HEK293T (cell line): ENCODE measurements around the gene GOLGA6D.

Experiments
- ARNT ChIP-seq: fragments of 450-650 bp; IDR thresholded peaks from 2 replicates; pipeline ENCODE4 v1.6.1; 2017; ENCODE audit warnings: mild to moderate bottlenecking
- BHLHE40 ChIP-seq: fragments of 450-650 bp; IDR thresholded peaks from 2 replicates; pipeline ENCODE4 v1.6.1; 2016; ENCODE audit warnings: mild to moderate bottlenecking, moderate library complexity, borderline replicate concordance
- ELF4 ChIP-seq: fragments of 450-650 bp; IDR thresholded peaks from 2 replicates; pipeline ENCODE4 v1.6.1; 2017; ENCODE audit warnings: antibody characterized with exemption
- FOXK2 ChIP-seq: fragments of 450-650 bp; IDR thresholded peaks from 2 replicates; pipeline ENCODE4 v1.6.1; 2016; ENCODE audit warnings: mild to moderate bottlenecking
- FOXM1 ChIP-seq: fragments of 450-650 bp; IDR thresholded peaks from 2 replicates; pipeline ENCODE4 v1.6.1; 2017; ENCODE audit warnings: mild to moderate bottlenecking, borderline replicate concordance
- L3MBTL2 ChIP-seq: fragments of 450-650 bp; conservative IDR thresholded peaks from 2 replicates; pipeline ENCODE4 v1.6.1; 2016; ENCODE audit warnings: mild to moderate bottlenecking
- NFRKB ChIP-seq: fragments of 450-650 bp; IDR thresholded peaks from 2 replicates; pipeline ENCODE4 v1.6.1; 2016; ENCODE audit warnings: mild to moderate bottlenecking, moderate library complexity
- PKNOX1 ChIP-seq: fragments of 450-650 bp; IDR thresholded peaks from 2 replicates; pipeline ENCODE4 v1.6.1; 2016
- SP1 ChIP-seq: fragments of 450-650 bp; IDR thresholded peaks from 2 replicates; pipeline ENCODE4 v1.6.1; 2017
- SUZ12 ChIP-seq: fragments of 450-650 bp; IDR thresholded peaks from 2 replicates; pipeline ENCODE4 v1.6.1; 2016; ENCODE audit warnings: mild to moderate bottlenecking
- TARDBP ChIP-seq: fragments of 450-650 bp; IDR thresholded peaks from 2 replicates; pipeline ENCODE4 v1.6.1; 2016
- ZNF384 ChIP-seq: fragments of 450-650 bp; IDR thresholded peaks from 2 replicates; pipeline ENCODE4 v1.6.1; 2016

- TF ChIP-seq SUZ12 (no peak), L3MBTL2 (no peak), NFRKB (no peak), PKNOX1 (no peak), ELF4 (no peak), BHLHE40 (no peak), FOXM1 (no peak), ZNF384 (no peak), FOXK2 (no peak), TARDBP (no peak), SP1 (no peak), ARNT (no peak)
Observed at GRCh38 chr15:75327005-75327404, 44.4 kb downstream of the GOLGA6D start.
